Pulmonary artery endothelial cell (primary cell): ENCODE measurements around the gene IL21R. TPM values are rescaled to one million over a fixed set of nuclear protein-coding genes. Genes with fewer than 3 reads are reported as not detected.

Source experiments
- DNase-seq: peaks from one replicate; pipeline ENCODE4 v3.0.0-alpha.2; 2011; ENCODE audit warnings: low read depth, low spot score
- total RNA-seq: library from RNA; depleted of rRNA; stranded (reverse); fragments of >200 nt; gene quantifications from 2 replicates; pipeline ENCODE4 v1.2.3, GENCODE V29; 2014

The IL21R gene
- total RNA-seq, 1 donor from 2014 or later, result 0.07 TPM

GRCh38 chr16:27483624-27484023, 81.7 kb downstream of the IL21R start:
- no peak for DNase-seq

- no peak for DNase-seq
Measured at GRCh38 chr16:27485126-27485525, 83.2 kb downstream of the IL21R start.

GRCh38 chr16:27485811-27486210, 83.8 kb downstream of the IL21R start:
- DNase-seq, result no peak

- no peak for DNase-seq
Measured at GRCh38 chr16:27486344-27486743, 84.4 kb downstream of the IL21R start.

GRCh38 chr16:27486760-27487159, 84.8 kb downstream of the IL21R start:
- DNase-seq, result no peak

GRCh38 chr16:27489421-27489820, 87.4 kb downstream of the IL21R start:
- DNase-seq, result no peak

GRCh38 chr16:27489906-27490305, 87.9 kb downstream of the IL21R start:
- DNase-seq, result no peak

GRCh38 chr16:27491894-27492587, 90.1 kb downstream of the IL21R start:
- DNase-seq, result no peak

GRCh38 chr16:27492588-27492979, 90.6 kb downstream of the IL21R start:
- DNase-seq, result no peak

GRCh38 chr16:27495191-27495590, 93.2 kb downstream of the IL21R start:
- DNase-seq, result no peak

- DNase-seq, result no peak
Measured at GRCh38 chr16:27498031-27498825, 96.3 kb downstream of the IL21R start.

GRCh38 chr16:27498916-27499658, 97.1 kb downstream of the IL21R start:
- DNase-seq, result no peak

- DNase-seq, result no peak
Measured at GRCh38 chr16:27499659-27500055, 97.7 kb downstream of the IL21R start.

GRCh38 chr16:27500801-27501200, 98.8 kb downstream of the IL21R start:
- no peak for DNase-seq

Other genes starting within 250 kb of the IL21R start
- 2.0 and 2.4 TPM in 2 replicates for gene KDM8, start 198.6 kb upstream of the IL21R start, total RNA-seq
- 59.7 and 73.2 TPM in 2 replicates for gene NSMCE1, start 133.4 kb upstream of the IL21R start, total RNA-seq
- 33.2 and 52.3 TPM in 2 replicates for gene IL4R, start 88.2 kb upstream of the IL21R start, total RNA-seq
- gene GTF3C1, start 147.7 kb downstream of the IL21R start, total RNA-seq, result 73.2 and 95.3 TPM in 2 replicates
- gene KATNIP, start 148.0 kb downstream of the IL21R start, total RNA-seq, result 17.3 and 25.3 TPM in 2 replicates